Neural progenitor cell (in vitro differentiated cells): ENCODE results near the gene CD99. TPM values are rescaled to one million over a fixed set of nuclear protein-coding genes. Genes with fewer than 3 reads are reported as not detected.
"Not testable (repeated sequence)": the region's sequence is repeated elsewhere in the genome, so short reads cannot be mapped to it uniquely, and the experiment has no call there.

Experiments
- DNase-seq: peaks from one replicate; pipeline ENCODE4 v3.0.0-alpha.2; 2016; ENCODE audit warnings: low spot score
- H2AFZ ChIP-seq: fragments of 200-600 bp; sonication (generic); replicated peaks from 2 replicates; pipeline ENCODE4 v1.6.1; 2016; ENCODE audit warnings: antibody characterized with exemption
- H3F3A ChIP-seq: fragments of 200-600 bp; sonication (generic); 2 replicates; pipeline ENCODE4 v1.6.1; 2016; ENCODE audit warnings: antibody characterized with exemption, low read depth
- H3K27ac ChIP-seq: fragments of 200-600 bp; sonication (generic); 2 replicates; pipeline ENCODE4 v1.5.1; 2016; ENCODE audit warnings: mild to moderate bottlenecking
- H3K27me3 ChIP-seq: fragments of 200-600 bp; sonication (generic); 2 replicates; pipeline ENCODE4 v1.6.1; 2016; ENCODE audit warnings: mild to moderate bottlenecking, moderate library complexity
- H3K36me3 ChIP-seq: fragments of 200-600 bp; sonication (generic); 2 replicates; pipeline ENCODE4 v1.5.1; 2016
- H3K4me1 ChIP-seq: fragments of 200-600 bp; sonication (generic); 2 replicates; pipeline ENCODE4 v1.6.1; 2016; ENCODE audit warnings: mixed run types
- H3K4me2 ChIP-seq: fragments of 200-600 bp; sonication (generic); 2 replicates; pipeline ENCODE4 v1.6.1; 2016
- H3K4me3 ChIP-seq: fragments of 200-600 bp; sonication (generic); 2 replicates; pipeline ENCODE4 v1.5.1; 2016
- H3K79me2 ChIP-seq: fragments of 200-600 bp; sonication (generic); 2 replicates; pipeline ENCODE4 v1.6.1; 2016; ENCODE audit warnings: low read depth
- H3K9ac ChIP-seq: fragments of 200-600 bp; sonication (generic); 2 replicates; pipeline ENCODE4 v1.6.1; 2016
- H3K9me3 ChIP-seq: fragments of 200-600 bp; sonication (generic); 2 replicates; pipeline ENCODE4 v1.5.1; 2016; ENCODE audit warnings: low read depth
- H4K20me1 ChIP-seq: fragments of 200-600 bp; sonication (generic); 2 replicates; pipeline ENCODE4 v1.6.1; 2016; ENCODE audit warnings: low read depth
- H3K27ac Mint-ChIP-seq: 3 replicates; pipeline ENCODE4 v1.8.0; 2021; ENCODE audit warnings: mixed read lengths
- H3K27me3 Mint-ChIP-seq: 2 replicates; pipeline ENCODE4 v1.8.0; 2022; ENCODE audit warnings: low read depth, mild to moderate bottlenecking, inconsistent platforms, moderate library complexity, mixed read lengths; ENCODE audit not compliant: insufficient read depth
- H3K36me3 Mint-ChIP-seq: 3 replicates; pipeline ENCODE4 v1.8.0; 2021; ENCODE audit warnings: mixed read lengths
- H3K4me1 Mint-ChIP-seq: 3 replicates; pipeline ENCODE4 v1.8.0; 2021; ENCODE audit warnings: mixed read lengths
- H3K4me3 Mint-ChIP-seq: 3 replicates; pipeline ENCODE4 v1.8.0; 2021; ENCODE audit warnings: mild to moderate bottlenecking, moderate library complexity, mixed read lengths
- H3K9me3 Mint-ChIP-seq: 3 replicates; pipeline ENCODE4 v1.8.0; 2020; ENCODE audit warnings: mixed read lengths
- EZH2 ChIP-seq: fragments of 200-600 bp; sonication (generic); IDR thresholded peaks from 2 replicates; pipeline ENCODE4 v1.6.1; 2017; ENCODE audit warnings: antibody characterized with exemption, mild to moderate bottlenecking, moderate library complexity
- EZH2phosphoT487 ChIP-seq: fragments of 200-600 bp; sonication (generic); IDR thresholded peaks from 2 replicates; pipeline ENCODE4 v1.6.1; 2017; ENCODE audit warnings: antibody characterized with exemption
- total RNA-seq: library from RNA; depleted of rRNA; stranded (reverse); fragments of >200 nt; gene quantifications from 2 replicates; pipeline ENCODE4 v1.2.3, GENCODE V29; 2015; ENCODE audit warnings: low replicate concordance
- TF ChIP-seq, protein P1 (sequence below): fragments of 200-600 bp; sonication (generic); IDR thresholded peaks from 2 replicates; pipeline ENCODE4 v1.5.1; 2017; ENCODE audit warnings: antibody characterized with exemption, mild to moderate bottlenecking

The CD99 gene
- total RNA-seq, 1 donor from 2014 or later, result 81.8 TPM

DNA sequence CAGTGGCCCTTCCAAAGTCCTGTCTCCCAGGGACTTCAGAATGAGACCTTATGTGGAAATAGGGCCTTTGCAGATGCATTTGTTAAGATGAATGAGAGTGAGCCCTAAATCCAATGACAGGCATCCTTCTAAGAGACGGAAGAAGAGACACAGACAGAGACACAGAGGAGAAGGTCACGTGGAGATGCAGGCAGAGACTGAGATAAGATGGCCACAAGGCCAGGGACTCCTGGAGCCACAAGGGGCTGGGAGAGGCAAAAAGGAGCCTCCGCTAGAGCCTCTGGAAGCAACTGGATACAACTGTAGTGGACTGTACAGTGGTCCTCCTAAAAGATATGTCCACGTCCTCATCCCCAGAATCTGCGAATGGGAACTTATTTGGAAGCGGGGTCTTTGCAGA lies 19.0 kb upstream of the CD99 start:
- H3K4me1 Mint-ChIP-seq, result no peaks in the 10 kb centered on the region
- H3K4me2 ChIP-seq, result no peak overlapping the region
- no peaks in the 10 kb centered on the region for H4K20me1 ChIP-seq

DNA sequence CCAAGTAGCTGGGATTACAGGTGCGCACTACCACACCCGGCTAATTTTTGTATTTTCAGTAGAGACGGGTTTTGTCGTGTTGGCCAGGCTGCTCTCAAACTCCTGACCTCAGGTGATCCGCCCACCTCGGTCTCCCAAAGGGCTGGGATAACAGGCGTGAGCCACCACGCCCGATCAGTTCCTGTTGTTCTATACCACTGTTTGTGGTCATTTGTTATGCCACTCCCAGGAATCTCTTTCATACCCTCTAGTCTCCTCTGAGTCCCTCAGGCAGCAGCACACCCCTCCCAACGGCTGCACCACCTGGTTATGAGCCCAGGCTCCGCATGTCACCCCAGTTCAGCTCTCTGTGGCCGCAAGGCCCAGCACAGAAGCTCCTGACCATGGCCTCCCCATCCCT lies 17.5 kb upstream of the CD99 start:
- Mint-ChIP-seq H3K27ac (no peak overlapping the region), H3K36me3 (no peaks in the 10 kb centered on the region), H3K9me3 (no peaks in the 10 kb centered on the region), H3K4me1 (no peaks in the 10 kb centered on the region), H3K27me3 (no peaks in the 10 kb centered on the region), H3K4me3 (no peak overlapping the region)
- no peak for DNase-seq
- Histone ChIP-seq H3F3A (no peaks in the 10 kb centered on the region), H3K4me3 (no peak overlapping the region), H3K27me3 (no peaks in the 10 kb centered on the region), H4K20me1 (no peaks in the 10 kb centered on the region), H3K9me3 (no peaks in the 10 kb centered on the region), H2AFZ (no peak overlapping the region), H3K27ac (no peak overlapping the region), H3K9ac (no peak overlapping the region), H3K4me2 (no peak overlapping the region), H3K36me3 (no peaks in the 10 kb centered on the region), H3K4me1 (no peaks in the 10 kb centered on the region), H3K79me2 (no peaks in the 10 kb centered on the region)
- no peak for TF ChIP-seq EZH2
- TF ChIP-seq, protein P1, sequence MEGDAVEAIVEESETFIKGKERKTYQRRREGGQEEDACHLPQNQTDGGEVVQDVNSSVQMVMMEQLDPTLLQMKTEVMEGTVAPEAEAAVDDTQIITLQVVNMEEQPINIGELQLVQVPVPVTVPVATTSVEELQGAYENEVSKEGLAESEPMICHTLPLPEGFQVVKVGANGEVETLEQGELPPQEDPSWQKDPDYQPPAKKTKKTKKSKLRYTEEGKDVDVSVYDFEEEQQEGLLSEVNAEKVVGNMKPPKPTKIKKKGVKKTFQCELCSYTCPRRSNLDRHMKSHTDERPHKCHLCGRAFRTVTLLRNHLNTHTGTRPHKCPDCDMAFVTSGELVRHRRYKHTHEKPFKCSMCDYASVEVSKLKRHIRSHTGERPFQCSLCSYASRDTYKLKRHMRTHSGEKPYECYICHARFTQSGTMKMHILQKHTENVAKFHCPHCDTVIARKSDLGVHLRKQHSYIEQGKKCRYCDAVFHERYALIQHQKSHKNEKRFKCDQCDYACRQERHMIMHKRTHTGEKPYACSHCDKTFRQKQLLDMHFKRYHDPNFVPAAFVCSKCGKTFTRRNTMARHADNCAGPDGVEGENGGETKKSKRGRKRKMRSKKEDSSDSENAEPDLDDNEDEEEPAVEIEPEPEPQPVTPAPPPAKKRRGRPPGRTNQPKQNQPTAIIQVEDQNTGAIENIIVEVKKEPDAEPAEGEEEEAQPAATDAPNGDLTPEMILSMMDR, result no peak
- TF ChIP-seq EZH2phosphoT487, result no peak

More for the DNA sequence above, 19.0 kb upstream of the CD99 start:
- H3K9me3 ChIP-seq, result no peaks in the 10 kb centered on the region
- H3K4me3 Mint-ChIP-seq, result no peak overlapping the region
- no peak overlapping the region for H3K27ac ChIP-seq
- H2AFZ ChIP-seq, result no peak overlapping the region
- H3K27me3 Mint-ChIP-seq, result no peaks in the 10 kb centered on the region
- no peak for DNase-seq
- H3K79me2 ChIP-seq, result no peaks in the 10 kb centered on the region
- no peaks in the 10 kb centered on the region for H3K36me3 ChIP-seq
- H3K9me3 Mint-ChIP-seq, result no peaks in the 10 kb centered on the region
- no peak overlapping the region for H3K4me3 ChIP-seq
- no peaks in the 10 kb centered on the region for H3K27me3 ChIP-seq
- no peaks in the 10 kb centered on the region for H3F3A ChIP-seq
- H3K4me1 ChIP-seq, result no peaks in the 10 kb centered on the region
- TF ChIP-seq EZH2 (no peak), EZH2phosphoT487 (no peak)
- TF ChIP-seq, protein P1, result no peak
- no peak overlapping the region for H3K27ac Mint-ChIP-seq
- no peak overlapping the region for H3K9ac ChIP-seq
- H3K36me3 Mint-ChIP-seq, result no peaks in the 10 kb centered on the region

DNA sequence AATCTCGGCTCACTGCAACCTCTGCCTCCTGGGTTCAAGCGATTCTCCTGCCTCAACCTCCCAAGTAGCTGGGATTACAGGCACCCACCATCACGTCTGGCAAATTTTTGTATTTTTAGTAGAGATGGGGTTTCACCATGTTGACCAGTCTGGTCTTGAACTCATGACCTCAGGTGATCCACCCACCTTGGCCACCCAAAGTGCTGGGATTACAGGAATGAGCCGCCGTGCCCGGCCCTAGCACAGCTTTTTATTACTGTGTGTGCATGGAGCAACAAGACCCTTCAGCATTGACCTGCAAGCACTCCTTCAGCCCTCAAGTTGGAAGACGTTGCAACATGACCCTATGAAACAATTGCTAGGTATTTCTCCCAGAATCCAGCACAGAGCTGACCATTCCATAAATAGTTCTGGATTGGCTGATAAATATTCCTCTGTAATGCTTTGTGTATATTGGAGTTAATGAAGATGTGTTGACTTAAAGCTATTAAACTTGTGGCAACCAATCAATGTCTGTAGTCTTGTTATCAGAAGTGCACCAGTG lies 15.4 kb upstream of the CD99 start:
- not testable (repeated sequence) for H3K79me2 ChIP-seq, H3K4me1 ChIP-seq, H4K20me1 ChIP-seq, H3F3A ChIP-seq, H3K9ac ChIP-seq, H3K36me3 Mint-ChIP-seq, DNase-seq, H3K4me3 Mint-ChIP-seq, H3K4me1 Mint-ChIP-seq, H3K27ac Mint-ChIP-seq, H3K4me2 ChIP-seq, H3K9me3 ChIP-seq, H3K4me3 ChIP-seq, H3K27me3 ChIP-seq, H3K9me3 Mint-ChIP-seq, H3K27me3 Mint-ChIP-seq, H2AFZ ChIP-seq, H3K36me3 ChIP-seq, H3K27ac ChIP-seq

DNA sequence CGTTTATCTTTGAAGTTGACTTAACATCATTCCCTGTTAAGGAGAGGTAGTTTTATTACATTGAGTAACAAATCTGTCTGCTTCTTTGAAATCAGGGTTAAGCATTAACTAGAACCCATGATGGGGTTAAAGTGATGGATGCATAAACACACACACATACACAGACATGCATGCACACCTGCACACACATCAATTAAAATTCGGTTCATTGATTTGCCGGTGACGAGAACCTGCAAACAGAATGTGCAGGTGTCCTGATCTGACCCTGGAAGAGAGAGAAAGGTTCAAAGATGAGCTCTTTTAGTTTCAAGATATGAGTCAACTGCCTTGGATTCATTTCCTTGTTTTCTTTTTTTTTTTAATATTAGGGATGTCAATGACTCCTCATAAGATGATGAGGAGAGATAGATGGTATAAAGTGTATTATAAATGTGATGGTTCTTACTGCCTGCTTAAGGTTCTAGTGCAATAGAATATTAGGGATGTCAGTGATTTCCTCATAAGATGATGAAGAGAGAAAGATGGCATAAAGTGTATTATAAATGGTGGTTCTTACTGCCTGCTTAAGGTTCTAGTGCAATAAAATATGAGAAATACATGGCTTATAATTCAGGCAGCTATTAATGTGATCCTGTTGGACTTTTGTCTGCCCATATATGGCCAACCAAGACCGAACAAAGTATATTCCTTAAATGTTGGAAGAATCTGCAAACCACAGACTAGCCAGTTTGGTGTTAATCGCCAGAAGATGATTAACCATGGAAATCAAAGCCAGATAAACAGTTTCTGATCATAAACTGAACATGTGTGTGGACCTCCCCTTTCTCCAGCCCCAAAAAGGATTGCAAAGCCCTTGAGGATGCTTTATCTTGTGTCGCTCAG lies 14.1 kb upstream of the CD99 start:
- no peak overlapping the region for H2AFZ ChIP-seq
- no peak for DNase-seq

More for the DNA sequence above, 14.1 kb upstream of the CD99 start:
- H3K4me1 Mint-ChIP-seq, result no peaks in the 10 kb centered on the region
- no peaks in the 10 kb centered on the region for H4K20me1 ChIP-seq
- H3K27me3 Mint-ChIP-seq, result peaks cover 2% of the 10 kb centered on the region
- H3K36me3 ChIP-seq, result no peaks in the 10 kb centered on the region
- TF ChIP-seq, protein P1, result no peak
- TF ChIP-seq EZH2, result no peak
- no peak for TF ChIP-seq EZH2phosphoT487
- no peak overlapping the region for H3K27ac Mint-ChIP-seq
- H3K4me2 ChIP-seq, result no peak overlapping the region
- no peaks in the 10 kb centered on the region for H3F3A ChIP-seq
- H3K9me3 ChIP-seq, result no peaks in the 10 kb centered on the region
- H3K4me3 ChIP-seq, result no peak overlapping the region
- H3K79me2 ChIP-seq, result no peaks in the 10 kb centered on the region
- no peaks in the 10 kb centered on the region for H3K9me3 Mint-ChIP-seq
- no peak overlapping the region for H3K9ac ChIP-seq
- H3K27ac ChIP-seq, result no peak overlapping the region
- H3K27me3 ChIP-seq, result no peaks in the 10 kb centered on the region
- H3K36me3 Mint-ChIP-seq, result no peaks in the 10 kb centered on the region
- no peak overlapping the region for H3K4me3 Mint-ChIP-seq
- H3K4me1 ChIP-seq, result no peaks in the 10 kb centered on the region
